Measurements from ENCODE around the gene NDUFAF3.

DNA sequence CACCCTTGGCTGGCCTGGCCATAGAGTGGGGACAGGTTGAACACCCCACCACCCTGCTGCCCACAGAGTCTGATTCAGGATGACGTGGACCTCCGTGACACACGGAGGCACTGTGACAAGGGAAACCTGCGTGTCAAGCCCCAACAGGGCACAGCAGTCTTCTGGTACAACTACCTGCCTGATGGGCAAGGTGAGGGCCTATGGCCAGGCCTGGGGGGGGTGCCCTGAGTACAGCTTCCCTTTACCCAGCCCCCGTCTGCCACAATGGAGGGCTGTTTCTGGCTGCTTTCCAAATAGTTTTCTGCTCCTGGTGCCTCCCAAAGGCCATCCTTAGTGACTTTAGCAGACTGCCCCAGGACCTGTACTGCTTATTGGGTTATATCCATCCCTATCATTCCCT lies 15.9 kb upstream of the NDUFAF3 start:
- TF ChIP-seq EZH2phosphoT487 (IDR thresholded peaks at IDR 0.05; ENCODE audit: low read depth, severe bottlenecking, unreplicated experiment) (no peak), CTCF (IDR thresholded peaks at IDR 0.05; ENCODE audit: poor library complexity) (no peak), EZH2 (IDR thresholded peaks at IDR 0.05; ENCODE audit: borderline replicate concordance) (no peak)

Measured in hepatocyte (in vitro differentiated cells).